Activated CD8-positive, alpha-beta memory T cell treated with anti-CD3 and anti-CD28 coated beads, Interleukin-2, amount 50 U/mL, for 48 hours (primary cell): ENCODE results near the gene TRIM65.

Source experiments
- DNase-seq: peaks from one replicate; pipeline ENCODE4 v3.0.0-alpha.2; 2020

Gene TRIM65

DNA sequence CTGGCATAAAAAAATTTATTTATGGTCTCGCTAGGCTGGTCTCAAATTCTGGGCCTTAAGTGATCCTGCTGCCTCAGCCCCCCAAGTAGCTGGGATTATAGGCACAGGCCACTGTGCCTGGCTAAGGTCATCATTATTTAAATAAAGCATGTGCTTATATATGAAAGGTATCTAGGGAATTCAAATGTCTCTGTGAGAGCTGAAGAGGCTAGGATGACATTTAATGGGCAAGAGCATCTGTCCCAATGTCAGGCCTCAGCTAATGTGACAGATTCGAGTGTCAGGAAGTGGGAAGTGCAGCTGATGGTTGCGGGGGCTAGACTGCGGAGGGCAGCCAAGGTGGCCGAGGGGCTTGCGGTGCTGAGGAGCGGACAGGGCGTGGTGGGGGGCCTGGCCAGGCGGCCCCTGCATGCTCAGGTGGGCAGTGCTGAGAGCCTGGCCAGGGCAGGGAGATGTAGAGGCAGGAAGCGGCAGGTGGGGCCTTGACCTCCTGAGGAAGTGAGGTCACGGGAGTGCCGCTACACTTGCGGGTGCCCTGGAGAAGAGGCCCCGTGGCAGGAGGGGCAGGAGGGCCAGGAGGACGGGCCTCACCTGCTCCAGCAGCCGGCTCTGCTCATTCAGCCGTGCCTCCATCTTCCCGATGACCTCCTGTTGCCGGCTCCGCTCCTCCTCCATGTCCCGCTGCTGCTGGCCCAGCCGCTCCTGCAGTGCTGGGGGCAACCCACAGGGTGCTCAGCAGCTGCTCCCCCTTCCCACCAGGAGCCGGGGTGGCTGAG is 20.6 kb upstream of the TRIM65 start:
- no peak for DNase-seq

DNA sequence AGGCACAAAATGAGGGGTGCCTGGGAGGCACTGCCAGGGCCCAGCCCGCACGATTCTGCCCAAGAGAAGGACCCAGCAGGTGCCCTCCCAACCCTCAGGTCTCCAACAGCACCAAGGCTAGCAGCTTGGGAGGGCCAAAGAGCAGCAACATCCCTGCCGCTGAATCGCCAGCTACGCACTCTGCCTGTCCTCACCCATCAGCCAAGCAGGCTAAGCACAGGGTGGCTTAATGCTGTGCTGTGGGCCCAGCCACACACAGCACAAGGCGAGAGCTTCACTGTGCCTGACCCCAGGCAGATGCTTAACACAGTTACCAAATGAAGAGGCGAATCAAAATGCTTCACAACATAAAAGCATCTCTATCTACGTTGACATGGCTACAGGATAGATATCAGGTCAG is 18.5 kb upstream of the TRIM65 start:
- DNase-seq, result no peak

DNA sequence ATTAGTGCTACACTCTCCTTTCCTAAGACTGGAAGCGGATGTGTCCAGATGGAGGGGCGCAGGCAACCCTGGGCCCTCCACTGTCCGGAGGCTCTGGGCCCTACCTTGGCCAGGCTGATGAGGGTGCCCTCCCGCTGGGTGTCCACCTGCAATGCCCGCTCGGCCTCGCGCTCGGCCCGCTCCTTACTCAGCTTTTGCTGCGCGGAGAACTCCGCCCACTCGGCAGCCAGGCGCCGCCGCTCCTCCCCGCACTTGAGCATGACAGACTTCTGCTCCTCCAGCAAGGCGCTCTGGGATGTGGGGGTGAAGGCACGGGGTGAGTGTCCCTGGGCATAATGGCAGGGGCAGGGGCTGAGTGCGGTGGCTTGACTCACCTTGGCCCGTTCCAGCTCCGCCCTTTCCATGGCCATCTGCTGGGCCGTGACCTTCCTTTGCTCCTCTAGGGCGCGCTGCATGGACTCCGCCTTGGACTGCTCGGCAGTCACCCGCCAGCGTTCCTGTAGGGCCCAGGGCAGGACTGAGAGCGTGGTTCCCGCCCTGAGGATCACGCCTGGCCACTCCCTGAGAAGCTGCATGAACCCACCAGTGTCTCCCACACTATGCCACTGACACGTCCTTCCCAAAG is 18.0 kb upstream of the TRIM65 start:
- DNase-seq, result no peak

DNA sequence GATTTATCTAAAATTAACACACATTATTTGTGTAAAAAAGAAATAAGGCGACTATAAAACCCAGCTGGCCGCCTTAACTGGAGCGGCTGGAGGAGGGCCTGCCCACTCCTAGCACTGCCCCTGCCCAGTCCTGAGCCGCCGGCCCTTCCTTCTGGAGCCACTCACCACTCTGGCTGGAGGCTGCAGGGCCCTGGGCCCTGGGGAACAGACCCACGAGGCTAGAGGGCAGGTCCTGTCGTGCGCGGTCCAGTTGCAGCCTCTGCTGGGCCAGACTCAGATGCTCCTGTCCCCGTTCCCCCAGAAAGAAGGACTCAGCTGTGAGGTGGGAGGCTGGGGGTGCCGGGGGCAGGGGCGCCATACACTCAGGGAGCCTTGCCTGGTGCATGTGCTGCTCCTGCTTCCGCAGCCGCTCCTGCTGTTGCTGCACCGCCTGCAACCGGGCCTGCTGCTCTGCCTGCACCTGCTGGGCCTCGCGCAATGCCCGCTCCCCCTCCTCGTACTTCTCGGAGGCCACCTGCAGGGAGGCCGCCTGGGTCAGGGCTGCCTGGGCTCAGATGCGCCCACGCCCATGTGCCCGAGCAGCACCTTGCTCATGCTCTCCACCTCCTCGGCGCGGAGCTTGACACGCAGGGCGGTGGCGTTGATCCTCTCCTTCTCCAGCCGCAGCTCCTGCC is 16.9 kb upstream of the TRIM65 start:
- DNase-seq, result no peak

DNA sequence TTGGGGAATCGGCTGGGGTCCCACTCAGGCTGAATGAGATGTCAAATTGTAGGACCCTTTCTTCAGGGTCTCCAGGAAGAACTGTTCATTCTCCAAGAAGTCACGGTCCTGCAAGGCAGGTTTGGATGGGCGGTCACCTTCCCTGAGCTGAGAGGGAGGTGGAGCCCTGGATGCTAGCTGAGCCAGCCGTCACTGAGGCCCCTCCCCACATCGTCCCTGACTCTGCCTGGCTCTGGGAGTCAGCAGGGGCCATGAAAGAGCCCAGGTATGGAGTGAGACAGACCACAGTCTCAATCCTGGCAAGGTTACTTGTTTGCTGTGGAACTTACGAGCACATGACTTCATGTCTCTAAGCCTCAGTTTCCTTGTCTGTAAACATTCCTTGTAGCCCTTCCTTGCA is 13.9 kb upstream of the TRIM65 start:
- DNase-seq, result no peak

DNA sequence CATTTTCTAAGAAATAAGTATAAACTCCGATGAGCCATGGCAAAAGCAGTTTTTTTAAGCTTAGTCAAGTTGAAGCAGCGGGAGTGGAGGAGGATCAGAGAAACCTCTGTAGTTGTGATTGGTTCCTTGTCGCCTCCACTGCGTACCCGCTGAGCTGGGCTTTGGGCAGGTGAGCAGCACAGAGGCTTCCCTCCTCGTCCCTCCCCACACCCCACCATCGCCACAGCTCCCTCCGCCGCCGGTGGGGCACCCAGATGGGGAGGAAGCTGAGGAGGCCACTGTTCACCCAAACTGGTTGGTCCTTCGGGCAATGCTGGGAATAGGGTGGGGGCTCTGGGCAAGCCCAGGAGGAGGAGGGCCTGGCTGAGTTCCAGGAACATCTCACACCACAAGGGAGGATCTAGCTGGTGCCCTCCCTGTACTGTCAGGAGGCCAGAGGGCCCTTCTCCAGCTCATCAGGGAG is 13.1 kb upstream of the TRIM65 start:
- no peak for DNase-seq

DNA sequence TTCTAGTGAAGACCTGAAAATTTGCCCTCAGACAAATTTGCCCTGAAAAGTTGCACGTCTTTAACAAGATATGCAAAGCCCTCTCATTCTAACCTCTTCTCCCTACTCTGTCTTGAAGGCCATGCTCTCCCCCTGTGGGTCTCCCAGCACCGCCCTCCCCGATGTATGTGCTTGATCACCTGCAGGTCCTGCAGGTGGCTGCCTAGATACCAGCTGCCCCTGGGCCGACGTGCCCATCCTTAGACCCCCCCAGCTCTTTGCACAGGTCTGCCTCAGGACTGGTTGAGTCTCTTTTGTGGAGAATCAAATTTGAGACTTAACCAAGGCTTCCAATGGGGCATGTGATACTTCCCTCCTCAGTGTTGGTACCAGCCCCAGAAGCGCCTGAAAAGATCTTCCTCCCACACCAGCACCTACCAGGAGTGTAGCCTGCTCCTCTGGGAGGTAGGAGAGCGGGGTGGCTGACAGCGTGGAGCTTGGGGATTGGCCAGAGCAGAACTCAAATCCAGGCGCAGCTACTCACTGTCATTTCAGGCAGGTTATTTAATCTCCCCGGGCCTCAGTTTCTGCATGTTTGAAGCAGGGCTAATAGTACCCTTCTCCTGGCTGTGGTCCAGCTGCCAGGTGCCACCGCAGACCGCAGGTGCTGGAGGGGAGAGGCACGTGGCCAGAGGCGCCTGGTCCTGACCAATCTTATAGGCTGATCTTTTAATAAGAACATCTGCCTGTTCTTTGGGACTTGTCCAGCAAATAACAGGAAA is 12.5 kb upstream of the TRIM65 start:
- no peak for DNase-seq

DNA sequence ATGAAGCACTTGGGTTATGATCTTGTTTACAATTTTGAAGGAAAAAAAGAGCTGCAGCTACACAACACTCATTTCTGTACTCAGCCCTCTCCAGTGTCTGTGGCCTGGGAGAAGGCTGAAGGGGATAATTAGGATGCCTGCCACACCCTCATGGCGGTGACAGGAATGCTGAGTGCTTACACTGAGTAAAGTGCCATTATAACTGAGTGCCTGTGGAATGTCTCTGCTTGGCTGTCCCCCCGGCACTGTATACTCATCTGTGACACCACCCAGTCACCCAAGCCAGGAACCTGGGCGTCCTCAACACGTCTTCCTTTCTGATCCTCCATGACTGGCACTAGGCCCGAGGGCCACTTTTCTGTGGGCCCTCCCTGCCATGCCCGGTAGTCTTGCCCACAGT is 11.4 kb upstream of the TRIM65 start:
- no peak for DNase-seq

DNA sequence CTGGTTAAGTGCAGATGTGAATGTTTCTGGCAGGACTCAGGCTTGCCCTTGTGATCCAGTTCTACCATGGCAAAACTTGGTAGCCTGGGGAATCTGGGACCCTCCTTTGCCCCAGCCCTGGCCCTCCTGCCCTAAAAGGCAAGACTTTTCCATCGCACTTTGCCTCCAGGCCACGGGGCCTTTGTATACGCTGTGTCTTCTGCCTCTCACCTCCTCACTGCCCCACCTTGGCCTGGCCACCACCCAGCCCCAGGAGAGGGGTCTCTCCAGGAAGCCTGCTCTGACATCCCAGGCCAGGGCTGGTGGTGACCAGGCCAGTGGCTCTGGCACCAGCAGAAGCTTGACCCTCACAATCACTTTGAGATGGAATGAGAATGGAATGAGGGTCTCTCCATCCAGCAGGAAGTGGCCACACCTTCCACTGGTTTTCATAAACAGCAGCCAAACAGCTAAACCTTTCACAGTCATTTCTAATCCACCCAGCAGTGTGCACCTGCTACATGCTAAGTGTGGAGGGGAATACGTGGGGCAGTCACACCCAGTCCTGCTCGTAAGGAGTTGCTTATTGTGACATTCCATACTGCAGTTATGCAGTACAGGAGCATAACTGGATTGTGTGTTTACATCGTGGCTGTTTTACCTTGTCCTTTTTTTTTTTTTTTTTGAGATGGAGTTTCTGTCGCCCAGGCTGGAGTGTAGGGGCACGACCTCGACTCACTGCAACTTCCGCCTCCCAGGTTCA is 9.6 kb upstream of the TRIM65 start:
- DNase-seq, result no peak

DNA sequence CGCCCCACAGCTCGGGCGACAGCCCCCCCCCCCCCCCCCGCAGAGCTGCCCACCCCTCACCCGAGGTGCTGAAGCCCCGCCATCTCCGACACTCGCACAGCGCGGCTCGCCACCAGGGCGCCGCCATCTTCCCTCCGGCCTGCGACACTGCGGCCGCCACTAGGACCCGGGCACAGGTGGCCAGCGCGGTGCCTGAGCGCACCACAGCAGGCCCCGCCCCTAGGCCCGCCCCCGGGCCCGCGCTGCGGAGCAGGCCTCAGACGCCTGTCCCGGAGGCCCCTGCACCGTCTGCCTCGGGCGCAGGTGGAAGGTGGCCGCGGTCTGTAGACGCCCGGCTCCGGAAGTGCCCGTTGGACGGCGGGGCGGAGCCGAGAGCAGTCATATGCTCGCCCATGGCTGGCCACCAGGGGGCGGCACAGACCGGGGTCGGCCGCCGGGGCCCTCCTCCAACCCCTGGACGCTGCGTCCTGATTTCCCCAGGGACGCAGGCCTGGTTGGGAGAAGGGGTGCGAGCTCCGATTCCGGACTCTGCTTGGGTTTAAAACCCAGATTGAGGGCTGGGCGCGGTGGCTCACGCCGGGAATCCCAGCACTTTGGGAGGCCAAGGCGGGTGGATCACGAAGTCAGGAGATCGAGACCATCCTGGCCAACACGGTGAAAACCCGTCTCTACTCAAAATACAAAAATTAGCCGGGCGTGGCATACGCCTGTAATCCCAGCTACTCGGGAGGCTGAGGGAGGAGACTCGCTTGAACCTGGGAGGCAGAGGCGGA is 8.2 kb upstream of the TRIM65 start, which contains the start of gene MRPL38:
Gene MRPL38, minus strand, starts transcription at position 136 of the 773 bp plus-strand sequence. Its CDS starts 9 bp downstream, at position 127.
- DNase-seq, result peak; percentile 98

DNA sequence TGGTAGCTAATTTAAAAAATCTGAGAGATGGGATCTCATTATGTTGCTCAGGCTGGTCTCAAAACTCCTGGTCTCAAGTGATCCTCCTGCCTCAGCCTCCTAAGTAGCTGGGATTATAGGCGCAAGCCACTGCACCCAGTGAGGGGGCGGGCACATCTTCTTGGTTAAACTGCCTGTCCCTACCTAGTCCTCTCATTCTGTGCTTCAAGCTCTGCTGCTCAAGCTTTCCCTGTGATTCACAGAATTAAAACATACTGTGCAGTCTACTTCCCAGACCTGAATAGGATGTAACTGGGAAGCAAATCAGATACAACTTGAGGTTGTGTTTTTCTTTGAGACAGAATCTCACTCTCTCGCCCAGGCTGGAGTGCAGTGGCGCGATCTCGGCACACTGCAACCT is 5.7 kb upstream of the TRIM65 start:
- no peak for DNase-seq

DNA sequence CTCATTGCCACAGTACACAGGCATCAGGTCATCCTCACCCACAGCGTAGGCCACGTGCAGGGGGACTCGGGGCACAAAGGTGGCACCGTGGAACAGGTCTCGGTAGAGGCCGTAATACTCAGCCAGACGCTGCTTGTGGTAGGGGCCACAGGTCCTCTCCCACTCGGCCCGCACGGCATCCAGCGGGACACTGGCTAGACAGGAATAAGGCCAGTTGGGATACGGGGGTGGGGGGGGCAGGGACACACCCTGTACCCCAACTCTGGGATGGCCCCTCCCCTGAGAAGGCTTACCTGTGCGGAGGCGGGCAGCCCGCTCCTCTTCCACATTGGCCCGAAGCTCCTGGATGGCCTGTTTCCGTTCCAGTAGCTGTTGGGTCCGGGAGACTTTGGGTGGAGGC is 5.0 kb upstream of the TRIM65 start:
- DNase-seq, result no peak

DNA sequence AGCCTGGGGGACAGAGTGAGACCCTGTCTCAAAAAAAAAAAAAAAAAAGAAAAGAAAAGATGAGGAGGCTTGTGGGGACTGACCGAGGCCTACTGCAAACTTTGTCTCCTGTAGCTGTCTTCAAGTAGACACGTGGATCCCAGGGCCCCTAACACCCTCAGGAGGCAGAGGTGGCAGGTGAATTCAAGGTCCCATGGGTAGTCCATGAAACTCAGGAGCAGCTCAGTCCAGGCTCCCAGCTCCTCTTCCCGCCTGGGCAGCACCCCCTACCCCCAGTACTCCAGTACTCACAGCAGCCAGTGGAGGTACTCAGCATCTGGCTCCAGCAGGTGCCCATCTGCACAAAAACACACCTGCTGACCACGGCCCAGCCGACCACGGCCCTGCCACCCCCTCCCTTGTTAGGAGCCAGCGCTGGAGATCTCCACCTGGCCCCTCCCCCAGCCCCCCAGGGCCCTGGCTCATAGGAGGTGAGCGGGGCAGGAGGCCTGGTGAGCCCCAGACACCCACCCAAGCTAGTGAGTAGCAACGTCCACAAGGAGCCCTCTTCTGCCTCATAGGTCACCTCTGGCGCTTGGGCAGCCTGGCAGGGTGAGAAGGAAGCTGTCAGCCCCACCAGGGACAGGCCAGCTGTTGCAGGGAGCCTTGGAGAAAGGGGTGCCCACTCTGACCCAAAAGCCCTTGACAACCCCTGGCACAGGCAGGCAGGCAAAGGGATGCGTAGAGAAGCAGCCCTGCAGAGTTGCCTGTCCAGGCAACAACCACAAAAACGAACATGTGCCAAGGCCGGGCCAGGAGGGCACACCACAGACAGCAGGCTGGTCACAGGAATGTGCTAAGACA is 4.2 kb upstream of the TRIM65 start:
- DNase-seq, result no peak

DNA sequence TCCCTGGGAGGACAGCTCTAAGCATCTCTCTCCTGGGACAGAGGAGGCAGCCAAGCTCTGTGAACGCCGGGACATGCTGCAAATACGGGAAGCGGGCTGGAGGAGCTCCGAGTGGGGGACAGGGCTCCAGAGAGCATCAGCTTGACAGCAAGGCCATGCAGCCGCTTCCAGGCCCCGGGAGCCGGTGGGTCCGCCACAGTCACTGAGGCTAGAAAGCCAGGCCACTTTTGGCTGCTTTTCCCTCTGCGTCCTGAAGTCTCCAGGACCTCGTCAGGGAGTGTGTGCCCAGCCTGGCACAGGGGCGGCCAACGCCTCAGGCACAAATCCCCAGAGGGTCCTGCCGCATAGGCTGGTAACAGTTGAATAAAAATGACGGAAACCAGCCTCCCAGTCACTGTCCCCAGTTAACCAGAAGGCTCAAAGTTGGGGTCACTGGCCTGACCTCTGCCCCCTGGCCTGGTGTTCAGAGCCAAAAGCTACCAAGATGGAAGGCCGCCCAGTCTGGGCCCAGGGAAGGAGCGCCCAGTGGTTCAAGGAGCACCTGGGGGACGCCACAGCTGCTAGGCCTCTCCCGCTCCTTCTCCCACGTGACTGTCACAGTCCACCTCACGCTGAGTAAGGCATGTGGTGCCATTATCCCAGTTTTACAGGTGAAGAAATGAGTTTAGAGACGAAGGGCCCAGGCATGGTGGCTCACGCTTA is 3.2 kb upstream of the TRIM65 start:
- no peak for DNase-seq

DNA sequence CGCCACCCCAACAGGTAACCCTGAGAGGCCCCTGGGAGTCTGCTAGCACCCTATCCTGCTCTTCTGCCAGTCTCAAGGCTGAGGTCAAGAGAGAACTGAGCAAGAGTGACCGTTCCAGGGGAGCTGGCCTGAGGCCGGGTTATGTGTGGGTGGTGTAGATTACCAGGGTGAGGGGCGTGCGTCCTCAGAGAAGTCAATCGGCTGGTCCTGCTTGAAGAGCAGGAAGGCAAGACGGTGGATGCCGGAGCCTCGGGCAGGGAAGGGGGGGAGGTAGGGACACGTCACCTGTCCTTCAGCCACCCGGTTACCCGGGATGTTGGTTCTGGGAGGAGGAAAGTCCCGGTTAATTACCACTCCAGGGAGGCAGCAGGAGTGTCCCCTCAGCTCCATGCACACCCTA is 2.6 kb upstream of the TRIM65 start:
- DNase-seq, result no peak

DNA sequence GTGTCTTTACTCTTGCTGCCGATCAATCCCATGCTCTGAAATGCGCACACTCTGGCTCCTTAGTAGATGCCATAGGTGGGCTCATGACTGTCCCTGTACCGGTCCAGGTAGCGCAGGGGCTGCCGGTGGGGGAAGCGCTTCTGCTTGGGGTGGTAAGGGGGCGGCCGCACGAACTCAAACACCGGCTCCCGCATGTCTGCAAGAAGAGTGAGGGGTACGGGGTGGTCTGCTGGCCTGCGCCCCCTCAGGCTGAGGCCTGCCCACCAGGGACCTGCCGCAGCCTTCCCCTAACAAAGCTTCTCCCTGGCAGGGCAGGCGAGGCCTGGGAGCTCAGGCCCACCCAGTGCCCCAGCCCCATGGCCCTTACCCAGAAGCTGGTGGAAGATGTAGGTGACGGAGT is 2.0 kb upstream of the TRIM65 start:
- DNase-seq, result no peak

DNA sequence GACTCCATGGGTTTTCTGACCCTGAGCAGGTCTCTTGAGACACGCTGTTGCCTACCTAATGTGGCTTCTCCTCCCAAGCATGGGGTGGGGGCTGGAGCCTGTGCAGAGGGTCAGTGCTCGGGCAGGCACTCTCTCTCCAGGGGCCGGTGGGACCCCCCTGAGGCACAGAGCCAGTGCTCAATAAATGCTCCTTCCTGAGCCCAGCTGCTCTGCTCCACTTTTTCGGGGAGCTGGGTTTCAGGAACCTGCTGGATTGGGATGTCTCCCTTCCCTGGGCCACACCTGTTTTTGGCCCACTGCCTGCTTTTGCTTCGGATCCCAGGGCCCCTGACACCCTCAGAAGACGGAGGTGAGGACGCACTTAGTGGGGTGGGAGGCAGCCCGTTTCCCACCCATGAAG is 1.3 kb upstream of the TRIM65 start:
- DNase-seq, result no peak

DNA sequence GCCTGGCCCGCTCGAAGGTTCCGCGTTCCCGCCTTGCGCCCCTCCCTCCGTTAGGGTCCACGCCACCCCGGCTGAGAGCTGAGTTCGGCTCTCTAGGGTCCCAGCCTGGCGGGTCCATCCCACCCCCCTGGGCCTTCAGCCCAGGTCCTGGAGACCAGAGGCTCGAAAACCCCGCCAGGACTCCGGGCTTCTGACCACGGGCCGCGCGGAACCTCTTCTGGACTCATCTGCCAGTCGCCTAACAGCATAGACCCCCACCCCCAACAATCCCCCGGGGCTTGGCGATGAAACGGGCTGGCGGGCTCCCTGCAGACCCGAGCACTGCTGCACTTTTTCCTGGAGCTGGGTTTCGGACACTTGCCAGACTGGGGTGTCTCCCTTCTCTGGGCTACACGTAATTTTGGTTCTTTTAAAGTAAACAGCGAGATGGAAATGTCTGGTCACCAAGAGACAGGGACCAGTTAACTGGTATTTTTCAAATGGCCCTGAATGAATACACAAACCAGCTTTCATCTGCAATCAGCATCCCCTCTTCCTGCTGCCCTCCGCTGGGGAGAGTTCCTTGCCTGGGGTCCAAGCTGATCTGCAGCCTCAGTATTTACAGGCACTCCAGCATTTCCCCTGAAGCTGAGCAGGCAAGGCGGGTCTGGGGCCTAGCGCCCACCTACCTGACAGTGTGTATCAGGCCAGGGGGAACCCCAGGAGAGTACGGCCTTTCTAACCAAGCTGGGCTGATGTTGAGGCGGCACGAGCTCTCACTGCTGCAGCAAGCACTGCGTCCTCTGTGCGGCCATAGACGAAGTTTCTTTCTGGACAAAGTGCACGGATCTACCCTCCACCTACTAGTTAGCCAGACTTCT is 639 bp upstream of the TRIM65 start:
- no peak for DNase-seq
